Body of pancreas (tissue), 4 donors: ENCODE measurements around the gene ASB10. TPM values are rescaled to one million over a fixed set of nuclear protein-coding genes. Genes with fewer than 3 reads are reported as not detected.

Experiments used
- ATAC-seq: fragments of 150-250 bp; one replicate; pipeline ENCODE4 v1.9.1; 2016
- DNase-seq, 4 donors: peaks; one replicate each; pipeline ENCODE4 v3.0.0-alpha.2; 2019
- H3K27ac ChIP-seq, 4 donors: fragments of 200-600 bp; sonication (generic); 1 replicate in 3 of 4; 2 replicates in 1 of 4; pipeline versions ENCODE4 v1.5.1 to v1.6.1; 2016 to 2019; ENCODE audit warnings: mild to moderate bottlenecking in 1 of 4, mixed read lengths in 1 of 4, moderate library complexity in 1 of 4
- H3K27me3 ChIP-seq, 2 donors: fragments of 200-600 bp; sonication (generic); one replicate each; pipeline ENCODE4 v1.6.0; 2016; ENCODE audit warnings: mild to moderate bottlenecking in 1 of 2
- H3K36me3 ChIP-seq, 2 donors: fragments of 200-600 bp; sonication (generic); replicated peaks in 1 of 2; 2 replicates each; pipeline ENCODE4 v1.5.1; 2016; ENCODE audit warnings: low read depth in 2 of 2; ENCODE audit not compliant: insufficient read depth in 1 of 2
- H3K4me1 ChIP-seq: fragments of 200-600 bp; sonication (generic); one replicate; pipeline ENCODE4 v1.6.0; 2016
- H3K4me3 ChIP-seq, 2 donors: fragments of 200-600 bp; sonication (generic); 1 replicate in 1 of 2; 2 replicates in 1 of 2; pipeline ENCODE4 v1.5.1; 2016 to 2019
- H3K9me3 ChIP-seq, 3 donors: fragments of 200-600 bp; sonication (generic); 1 replicate in 2 of 3; 2 replicates in 1 of 3; pipeline ENCODE4 v1.5.1; 2016
- CTCF ChIP-seq, 7 experiments: fragments of 450-650 bp in 4 of 7; fragments of 200-600 bp in 3 of 7; sonication (generic) in 3 of 7; IDR thresholded peaks; one replicate each; pipeline ENCODE4 v1.5.1; 2016 to 2019; ENCODE audit warnings: antibody characterized with exemption in 7 of 7
- POLR2A ChIP-seq, 3 donors: fragments of 450-650 bp; IDR thresholded peaks; one replicate each; pipeline ENCODE4 v1.6.1; 2016; ENCODE audit warnings: antibody characterized with exemption in 3 of 3, mild to moderate bottlenecking in 2 of 3
- WGBS, 2 donors: methylation state at CpG; one replicate each; pipeline ENCODE4 v1.1.5; 2017; 5-methylcytosine and 5-hydroxymethylcytosine counted together
- intact Hi-C: fragments of 100-400 bp; cut with DNase I; formaldehyde crosslinking; loops from one replicate; pipeline ENCODE4 v1.15.1; 2023
- total RNA-seq, 2 donors: library from RNA; depleted of rRNA; stranded (reverse); fragments of >200 nt; gene quantifications; one replicate each; pipeline ENCODE4 v1.1.0, GENCODE V29; 2016

ASB10 gene
- total RNA-seq, 2 donors from 2014 or later = not detected

- WGBS, 2 donors = 34 to 40% methylated on average over 19 of the region's 19 CpGs
- Histone ChIP-seq H3K36me3 (no peaks in the 10 kb centered on the region), H3K4me3 (no peak overlapping the region), H3K9me3 (no peaks in the 10 kb centered on the region), H3K27ac (no peak overlapping the region), H3K4me1 (no peaks in the 10 kb centered on the region), H3K27me3 (no peaks in the 10 kb centered on the region)
- no peak for ATAC-seq
- TF ChIP-seq CTCF (IDR thresholded peaks at IDR 0.05) (no peak), POLR2A (IDR thresholded peaks at IDR 0.05) (no peak)
- intact Hi-C loops = no loop called here
- no peak for DNase-seq
These were observed 8.8 kb upstream of the ASB10 start for GRCh38 chr7:151195616-151196450.

GRCh38 chr7:151194188-151194587, 7.1 kb upstream of the ASB10 start:
- no peak for TF ChIP-seq CTCF (IDR thresholded peaks at IDR 0.05)
- TF ChIP-seq POLR2A (IDR thresholded peaks at IDR 0.05) = no peak
- intact Hi-C loops = no loop called here
- ATAC-seq (no peak), DNase-seq (no peak)
- Histone ChIP-seq H3K27me3 (no peaks in the 10 kb centered on the region), H3K36me3 (no peaks in the 10 kb centered on the region), H3K27ac (no peak overlapping the region), H3K4me3 (no peak overlapping the region), H3K4me1 (no peaks in the 10 kb centered on the region), H3K9me3 (no peaks in the 10 kb centered on the region)
- 74 to 77% methylated on average over 3 to 7 of the region's 7 CpGs for WGBS, 2 donors

- H3K27ac ChIP-seq = no peak overlapping the region
- intact Hi-C loops = no loop called here
- no peak overlapping the region for H3K4me3 ChIP-seq
- no peaks in the 10 kb centered on the region for H3K27me3 ChIP-seq
- no peaks in the 10 kb centered on the region for H3K9me3 ChIP-seq
- WGBS, 2 donors = 77 to 91% methylated on average over 6 to 14 of the region's 14 CpGs
- no peaks in the 10 kb centered on the region for H3K4me1 ChIP-seq
- no peaks in the 10 kb centered on the region for H3K36me3 ChIP-seq
- ATAC-seq (no peak), DNase-seq (no peak)
- no peak for TF ChIP-seq POLR2A (IDR thresholded peaks at IDR 0.05)
- no peak for TF ChIP-seq CTCF (IDR thresholded peaks at IDR 0.05)
These were observed 6.3 kb upstream of the ASB10 start for GRCh38 chr7:151193203-151193978.

GRCh38 chr7:151192002-151192539, 5.0 kb upstream of the ASB10 start:
- Histone ChIP-seq H3K27ac (no peak overlapping the region), H3K4me1 (no peaks in the 10 kb centered on the region), H3K36me3 (no peaks in the 10 kb centered on the region), H3K4me3 (no peak overlapping the region), H3K27me3 (no peaks in the 10 kb centered on the region), H3K9me3 (no peaks in the 10 kb centered on the region)
- no peak for DNase-seq
- WGBS, 2 donors = 81 to 88% methylated on average over 6 to 23 of the region's 23 CpGs
- ATAC-seq = no peak
- intact Hi-C loops = no loop called here
- TF ChIP-seq CTCF (IDR thresholded peaks at IDR 0.05) = no peak
- no peak for TF ChIP-seq POLR2A (IDR thresholded peaks at IDR 0.05)
